DND-41 (cell line): ENCODE measurements around the gene SH3TC1.

Source experiments
- CTCF ChIP-seq: IDR thresholded peaks from 2 replicates; pipeline ENCODE4 v1.5.1; 2012; ENCODE audit warnings: borderline replicate concordance, low read length, moderate library complexity, mild to moderate bottlenecking; ENCODE audit not compliant: poor library complexity, severe bottlenecking; ENCODE audit errors: extremely low read depth
- EZH2 ChIP-seq: IDR thresholded peaks from 3 replicates; pipeline ENCODE4 v1.6.1; 2012; ENCODE audit warnings: borderline replicate concordance, low read depth, mild to moderate bottlenecking, moderate library complexity, low read length, inconsistent platforms; ENCODE audit not compliant: severe bottlenecking

GRCh38 chr4:8162625-8163024 lies 36.5 kb upstream of the SH3TC1 start:
- TF ChIP-seq CTCF (no peak), EZH2 (no peak)
